ENCODE measurements around the gene SYNC.

- TF ChIP-seq CTCF (conservative IDR thresholded peaks at IDR 0.05; ENCODE audit: low read length): no peak
- TF ChIP-seq EZH2phosphoT487 (IDR thresholded peaks at IDR 0.05; ENCODE audit: borderline replicate concordance, low read depth, low read length): no peak
Observed at GRCh38 chr1:32681999-32682398, 20.6 kb downstream of the SYNC start.
